ENCODE data around the gene CCDC30. TPM values are rescaled to one million over a fixed set of nuclear protein-coding genes. Genes with fewer than 3 reads are reported as not detected.

The CCDC30 gene
- total and polyA plus RNA-seq, 10 of the 15 experiments (the other 5 are each of a cell fraction or from before 2014, with no cell fraction given): 0.46 to 1.8 (median 1.0) TPM

- TF ChIP-seq ZBTB40 (IDR thresholded peaks at IDR 0.05; ENCODE audit: borderline replicate concordance) (no peak), ZBED1 (IDR thresholded peaks at IDR 0.05; ENCODE audit: borderline replicate concordance) (peak; percentile 32; the same call in 1 of the 2 replicates), CTCF (IDR thresholded peaks at IDR 0.05 in 2 of 3, conservative IDR thresholded peaks at IDR 0.05 in 1 of 3; ENCODE audit: control insufficient read depth in 2 of 3, extremely low read depth in 1 of 3, insufficient read depth in 1 of 3, low read depth in 3 of 3, low read length in 3 of 3) (no peak), GATAD2B (conservative IDR thresholded peaks at IDR 0.05; ENCODE audit: low read depth) (peak; percentile 82), IRF4 (IDR thresholded peaks at IDR 0.05; ENCODE audit: low read depth, low read length) (no peak), IKZF1 (conservative IDR thresholded peaks at IDR 0.05) (peak; percentile 75), RELA (IDR thresholded peaks at IDR 0.05; ENCODE audit: borderline replicate concordance, partially characterized antibody) (no peak), BCLAF1 (IDR thresholded peaks at IDR 0.05) (no peak), NKRF (conservative IDR thresholded peaks at IDR 0.05) (peak; percentile 98), TBL1XR1 (IDR thresholded peaks at IDR 0.05; ENCODE audit: low read depth, low read length) (0 out of 2 replicates have a peak, but pooled peaks have one; percentile 66), MLLT1 (IDR thresholded peaks at IDR 0.05) (no peak), MYB (IDR thresholded peaks at IDR 0.05; ENCODE audit: borderline replicate concordance, low read depth, low read length) (no peak)
Measured at GRCh38 chr1:42682739-42683531, 219.8 kb downstream of the CCDC30 start (continued).

All from GM12878 (cell line).